Activated naive CD8-positive, alpha-beta T cell treated with anti-CD3 and anti-CD28 coated beads for 36 hours (primary cell): ENCODE data around the gene TBX5. TPM values are rescaled to one million over a fixed set of nuclear protein-coding genes. Genes with fewer than 3 reads are reported as not detected.
"Not testable (repeated sequence)": the region's sequence is repeated elsewhere in the genome, so short reads cannot be mapped to it uniquely, and the experiment has no call there.

ENCODE experiments used
- DNase-seq: peaks from one replicate; pipeline ENCODE4 v3.0.0; 2021
- H3K27ac Mint-ChIP-seq: one replicate; pipeline ENCODE4 v1.8.0; 2022; ENCODE audit warnings: mild to moderate bottlenecking, moderate library complexity, mixed read lengths
- H3K27me3 Mint-ChIP-seq: one replicate; pipeline ENCODE4 v1.8.0; 2022; ENCODE audit warnings: mild to moderate bottlenecking, mixed read lengths
- H3K36me3 Mint-ChIP-seq: one replicate; pipeline ENCODE4 v1.8.0; 2021; ENCODE audit warnings: mild to moderate bottlenecking, mixed read lengths
- H3K4me1 Mint-ChIP-seq: one replicate; pipeline ENCODE4 v1.8.0; 2021; ENCODE audit warnings: mixed read lengths
- H3K4me3 Mint-ChIP-seq: one replicate; pipeline ENCODE4 v1.8.0; 2022; ENCODE audit warnings: mild to moderate bottlenecking, moderate library complexity, mixed read lengths
- H3K9me3 Mint-ChIP-seq: one replicate; pipeline ENCODE4 v1.8.0; 2022; ENCODE audit warnings: mixed read lengths
- total RNA-seq, 2 experiments: library from RNA; stranded (reverse); gene quantifications; one replicate each; pipeline ENCODE4 v1.2.3, GENCODE V29; 2021

TBX5 gene
- total RNA-seq, 2 experiments from 2014 or later: not detected

DNA sequence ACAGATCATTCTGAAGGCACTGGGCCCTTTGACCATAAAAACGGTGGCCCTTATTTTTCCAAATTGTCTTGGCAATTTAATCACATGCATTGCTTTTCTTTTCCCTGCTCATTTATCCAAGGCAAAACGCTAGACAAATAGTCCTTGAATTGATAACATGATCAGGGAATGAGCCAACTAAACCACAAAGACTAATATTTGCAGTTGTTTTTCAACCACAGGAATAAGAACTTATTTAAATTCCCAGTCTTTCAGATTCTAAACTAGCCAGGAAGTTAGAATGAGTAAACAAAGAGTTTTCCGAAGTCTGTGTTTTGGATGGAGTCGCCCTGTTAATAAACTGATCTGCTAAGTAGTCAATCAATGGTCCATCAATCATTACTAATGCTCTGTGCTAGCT, 14.9 kb downstream of the TBX5 start:
- peaks cover 54% of the 10 kb centered on the region for H3K27me3 Mint-ChIP-seq
- no peaks in the 10 kb centered on the region for H3K4me1 Mint-ChIP-seq
- no peak overlapping the region for H3K27ac Mint-ChIP-seq
- H3K4me3 Mint-ChIP-seq: no peak overlapping the region
- H3K36me3 Mint-ChIP-seq: no peaks in the 10 kb centered on the region
- no peak for DNase-seq
- no peaks in the 10 kb centered on the region for H3K9me3 Mint-ChIP-seq

GRCh38 chr12:114384739-114385138, 21.2 kb downstream of the TBX5 start:
- no peak for DNase-seq
- H3K4me1 Mint-ChIP-seq: no peaks in the 10 kb centered on the region
- H3K27ac Mint-ChIP-seq: no peak overlapping the region
- H3K9me3 Mint-ChIP-seq: no peaks in the 10 kb centered on the region
- no peaks in the 10 kb centered on the region for H3K36me3 Mint-ChIP-seq
- H3K4me3 Mint-ChIP-seq: no peak overlapping the region
- peaks cover 19% of the 10 kb centered on the region for H3K27me3 Mint-ChIP-seq

DNA sequence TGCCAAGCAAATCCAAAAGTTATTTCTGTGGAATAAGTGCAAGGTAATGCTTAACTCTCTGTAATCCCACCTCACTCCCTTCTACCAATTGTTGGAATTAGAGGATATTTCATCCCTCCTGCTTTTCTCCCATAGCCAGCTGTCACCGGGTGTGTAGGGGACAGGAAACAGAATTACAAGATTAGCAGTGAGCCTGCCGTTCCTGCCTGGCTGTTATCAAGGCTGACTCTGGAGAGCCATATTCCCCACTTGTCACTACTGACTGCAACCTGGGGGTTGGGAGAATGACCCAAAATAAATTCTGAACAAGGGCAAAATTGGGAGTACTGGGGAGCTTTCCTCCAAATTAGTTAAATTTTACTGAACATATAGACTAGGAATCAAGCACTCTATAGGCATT, 24.8 kb downstream of the TBX5 start:
- no peak overlapping the region for H3K27ac Mint-ChIP-seq
- H3K4me3 Mint-ChIP-seq: no peak overlapping the region
- no peak for DNase-seq
- H3K9me3 Mint-ChIP-seq: no peaks in the 10 kb centered on the region
- peaks cover 17% of the 10 kb centered on the region for H3K27me3 Mint-ChIP-seq
- no peaks in the 10 kb centered on the region for H3K4me1 Mint-ChIP-seq
- H3K36me3 Mint-ChIP-seq: no peaks in the 10 kb centered on the region

DNA sequence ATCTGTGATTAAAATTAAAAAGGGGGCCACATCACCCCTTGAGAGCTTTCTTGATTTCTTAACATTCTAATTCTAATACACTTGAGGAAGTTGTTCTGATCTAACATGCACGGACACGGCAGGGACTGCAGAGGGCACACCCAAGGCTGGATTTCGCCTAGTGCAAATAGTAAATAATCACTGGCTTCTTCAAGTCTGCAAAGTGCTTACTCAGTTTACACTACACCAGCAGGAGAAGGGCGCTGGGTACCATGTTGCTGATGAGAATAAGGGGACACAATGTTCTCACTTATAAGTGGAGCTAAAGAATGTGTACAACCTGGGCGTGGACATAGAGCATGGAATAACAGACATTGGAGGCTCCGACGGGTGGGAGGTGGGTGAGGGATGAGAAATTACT, 34.2 kb downstream of the TBX5 start:
- Mint-ChIP-seq H3K27me3 (peaks cover 9% of the 10 kb centered on the region), H3K4me1 (no peaks in the 10 kb centered on the region), H3K9me3 (no peaks in the 10 kb centered on the region), H3K4me3 (no peak overlapping the region), H3K27ac (no peak overlapping the region), H3K36me3 (no peaks in the 10 kb centered on the region)
- no peak for DNase-seq

- no peaks in the 10 kb centered on the region for H3K9me3 Mint-ChIP-seq
- no peaks in the 10 kb centered on the region for H3K36me3 Mint-ChIP-seq
- peaks cover 9% of the 10 kb centered on the region for H3K27me3 Mint-ChIP-seq
- no peak for DNase-seq
- no peak overlapping the region for H3K4me3 Mint-ChIP-seq
- no peak overlapping the region for H3K27ac Mint-ChIP-seq
- H3K4me1 Mint-ChIP-seq: no peaks in the 10 kb centered on the region
Measured at GRCh38 chr12:114371250-114371649, 34.7 kb downstream of the TBX5 start.

GRCh38 chr12:114368685-114369452, 37.1 kb downstream of the TBX5 start:
- Mint-ChIP-seq H3K36me3 (no peaks in the 10 kb centered on the region), H3K4me1 (no peaks in the 10 kb centered on the region), H3K27me3 (peaks cover 4% of the 10 kb centered on the region), H3K9me3 (peaks cover 3% of the 10 kb centered on the region), H3K4me3 (no peak overlapping the region), H3K27ac (no peak overlapping the region)
- no peak for DNase-seq

DNA sequence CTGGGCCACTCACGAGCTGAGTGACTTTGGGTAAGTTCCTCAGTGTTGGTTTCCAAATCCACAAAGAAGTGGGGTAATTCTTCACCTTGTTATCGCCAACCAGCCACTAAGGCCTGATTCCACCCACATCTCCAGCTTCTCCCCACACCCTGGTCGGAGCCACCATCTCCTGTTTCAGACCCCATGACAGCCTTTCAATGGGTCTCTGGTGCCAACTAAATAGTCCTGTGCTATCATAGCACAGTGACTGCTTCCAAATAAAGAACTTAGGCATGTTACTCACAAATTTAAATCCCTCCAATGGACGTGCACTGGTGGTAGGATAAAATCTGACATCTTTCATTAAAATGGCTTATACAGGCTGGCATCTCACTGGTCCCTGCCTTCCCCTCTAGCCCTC, 44.0 kb downstream of the TBX5 start:
- no peaks in the 10 kb centered on the region for H3K4me1 Mint-ChIP-seq
- H3K4me3 Mint-ChIP-seq: no peak overlapping the region
- no peaks in the 10 kb centered on the region for H3K36me3 Mint-ChIP-seq
- H3K27me3 Mint-ChIP-seq: peaks cover 5% of the 10 kb centered on the region
- no peak overlapping the region for H3K27ac Mint-ChIP-seq
- H3K9me3 Mint-ChIP-seq: peaks cover 3% of the 10 kb centered on the region
- no peak for DNase-seq

DNA sequence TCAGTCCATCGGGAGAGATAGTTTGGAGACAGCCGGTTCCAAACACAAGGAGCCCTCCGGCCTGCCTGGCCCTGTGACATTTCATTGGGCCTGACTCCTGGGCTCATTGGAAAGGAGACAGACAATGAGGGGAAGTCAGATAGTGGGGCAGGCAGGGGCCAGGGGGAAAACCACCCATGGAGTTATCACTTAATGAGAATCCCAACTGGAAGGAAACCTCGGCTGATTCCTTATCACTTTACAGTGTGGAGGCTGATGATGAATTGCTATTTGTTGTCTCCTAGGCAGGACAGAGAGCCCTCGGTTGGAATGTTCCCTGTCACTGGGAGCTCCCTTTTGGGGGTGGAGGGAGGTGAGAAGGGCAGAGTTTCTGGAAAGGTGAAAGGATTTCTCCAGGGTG, 44.4 kb downstream of the TBX5 start:
- H3K4me1 Mint-ChIP-seq: no peaks in the 10 kb centered on the region

DNA sequence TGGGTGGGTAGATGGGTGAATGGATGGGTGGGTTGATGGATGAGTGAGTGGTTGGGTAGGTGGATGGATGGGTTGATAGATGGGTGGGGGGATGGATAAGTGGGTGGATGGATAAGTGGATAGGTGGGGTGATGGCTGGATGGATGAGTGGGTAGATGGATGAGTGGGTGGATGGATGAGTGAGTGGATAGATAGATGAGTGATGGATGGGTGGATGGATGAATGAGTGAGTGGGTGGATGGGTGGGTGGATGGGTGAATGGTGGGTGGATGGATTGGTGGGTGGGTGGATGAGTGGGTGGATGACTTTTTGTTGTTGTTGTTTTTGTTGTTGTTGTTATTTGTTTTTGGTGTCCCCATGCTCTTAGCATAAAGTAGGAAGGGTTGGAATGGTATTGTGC, 45.5 kb downstream of the TBX5 start:
- Mint-ChIP-seq H3K36me3 (no peaks in the 10 kb centered on the region), H3K9me3 (no peaks in the 10 kb centered on the region), H3K27me3 (peaks cover 12% of the 10 kb centered on the region), H3K4me3 (no peak overlapping the region), H3K27ac (no peak overlapping the region), H3K4me1 (no peaks in the 10 kb centered on the region)
- no peak for DNase-seq

More for the DNA sequence above, 44.4 kb downstream of the TBX5 start:
- Mint-ChIP-seq H3K27ac (no peak overlapping the region), H3K4me3 (no peak overlapping the region), H3K36me3 (no peaks in the 10 kb centered on the region), H3K27me3 (peaks cover 5% of the 10 kb centered on the region), H3K9me3 (peaks cover 3% of the 10 kb centered on the region)
- DNase-seq: no peak

DNA sequence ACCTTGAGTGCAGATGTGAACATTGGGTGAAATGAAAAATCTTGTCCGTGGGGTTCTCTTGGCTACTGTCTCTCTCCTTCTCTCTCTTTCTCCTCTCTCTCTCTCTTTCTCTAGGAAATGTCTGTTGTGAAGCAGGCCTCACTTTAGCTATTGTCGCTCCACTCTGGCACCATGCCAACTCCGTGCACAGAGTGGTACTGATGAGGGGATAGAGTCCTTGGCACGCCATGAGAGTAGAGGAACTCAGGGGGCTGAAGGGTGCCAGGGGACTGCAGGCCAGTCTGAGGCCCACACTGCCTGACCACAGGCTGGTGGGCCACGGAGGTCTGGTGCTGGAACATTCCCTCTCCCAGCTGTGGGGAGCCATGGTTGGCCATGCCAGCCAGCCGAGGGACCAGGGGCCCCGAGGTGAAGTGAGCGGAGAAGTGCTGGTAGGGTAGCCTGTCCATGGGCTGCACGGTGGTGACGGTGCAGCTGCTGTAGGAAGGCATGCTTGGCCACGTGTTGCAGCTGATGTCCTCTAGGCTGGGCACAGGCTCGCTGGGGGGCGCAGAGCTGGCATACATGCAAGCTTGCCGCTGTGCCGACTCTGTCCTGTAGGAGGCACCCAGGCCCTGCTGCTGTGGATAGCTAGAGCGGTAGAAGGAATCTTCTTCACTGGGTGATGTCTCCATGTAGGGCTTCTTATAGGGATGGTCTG, 50.4 kb downstream of the TBX5 start:
- Mint-ChIP-seq H3K27me3 (peaks cover 30% of the 10 kb centered on the region), H3K27ac (no peak overlapping the region), H3K9me3 (no peaks in the 10 kb centered on the region), H3K4me1 (no peaks in the 10 kb centered on the region), H3K36me3 (no peaks in the 10 kb centered on the region), H3K4me3 (no peak overlapping the region)
- DNase-seq: no peak

DNA sequence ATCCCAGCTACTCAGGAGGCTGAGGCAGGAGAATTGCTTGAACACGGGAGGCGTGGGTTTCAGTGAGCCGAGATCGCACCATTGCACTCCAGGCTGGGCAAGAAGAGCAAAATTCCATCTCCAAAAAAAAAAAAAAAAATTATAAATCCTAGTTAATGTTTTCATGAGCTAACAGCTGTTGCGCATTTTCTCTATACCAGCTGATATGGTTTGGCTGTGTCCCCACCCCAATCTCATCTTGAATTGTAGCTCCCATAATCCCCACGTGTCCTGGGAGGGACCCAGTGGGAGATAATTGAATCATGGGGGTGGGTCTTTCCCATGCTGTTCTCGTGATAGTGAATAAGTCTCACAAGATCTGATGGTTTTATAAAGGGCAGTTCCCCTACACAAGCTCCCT, 56.7 kb downstream of the TBX5 start:
- not testable (repeated sequence) for H3K27ac Mint-ChIP-seq, H3K4me1 Mint-ChIP-seq, H3K36me3 Mint-ChIP-seq, H3K4me3 Mint-ChIP-seq, H3K9me3 Mint-ChIP-seq, DNase-seq
- peaks cover 14% of the 10 kb centered on the region for H3K27me3 Mint-ChIP-seq

DNA sequence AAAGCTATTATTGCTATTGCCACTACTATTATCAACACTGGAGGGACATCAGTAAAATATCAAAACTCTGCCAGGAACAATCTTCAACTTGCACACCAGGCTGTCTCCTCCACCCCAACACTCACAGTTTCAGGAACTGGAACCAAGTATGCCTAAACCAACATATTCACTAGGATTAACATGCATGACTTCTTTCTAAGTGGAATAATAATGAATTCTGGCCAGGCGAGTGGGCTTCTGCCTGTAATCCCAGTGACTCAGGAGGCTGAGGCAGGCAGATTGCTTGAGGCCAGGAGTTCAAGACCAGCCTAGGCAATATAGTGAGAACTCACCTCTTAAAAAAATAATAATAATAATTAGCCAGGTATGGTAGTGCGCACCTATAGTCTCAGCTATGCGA, 58.1 kb downstream of the TBX5 start:
- Mint-ChIP-seq H3K36me3 (no peaks in the 10 kb centered on the region), H3K4me1 (no peaks in the 10 kb centered on the region), H3K27ac (no peak overlapping the region), H3K4me3 (no peak overlapping the region), H3K27me3 (peaks cover 7% of the 10 kb centered on the region), H3K9me3 (peaks cover 3% of the 10 kb centered on the region)
- no peak for DNase-seq

- Mint-ChIP-seq H3K9me3 (peaks cover 3% of the 10 kb centered on the region), H3K4me3 (no peak overlapping the region), H3K27me3 (peaks cover 13% of the 10 kb centered on the region), H3K4me1 (no peaks in the 10 kb centered on the region), H3K36me3 (no peaks in the 10 kb centered on the region), H3K27ac (no peak overlapping the region)
- no peak for DNase-seq
Measured at GRCh38 chr12:114344831-114345230, 61.1 kb downstream of the TBX5 start.

DNA sequence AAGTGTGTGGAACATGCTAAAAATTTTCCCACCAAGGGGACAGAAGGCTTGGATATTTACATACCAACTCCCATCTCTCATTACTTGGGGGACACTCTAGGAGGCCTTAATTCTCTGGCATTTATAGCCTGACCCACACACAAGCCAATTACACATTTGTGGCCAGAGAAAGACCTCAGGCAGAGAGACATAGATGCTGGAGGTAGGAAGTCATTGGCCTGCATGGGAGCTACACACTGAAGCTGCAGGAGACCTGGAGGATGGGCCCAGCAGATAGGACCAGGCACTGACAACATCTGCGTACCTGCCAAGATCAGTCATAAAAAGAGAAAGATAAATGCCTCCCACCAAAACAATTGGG, 61.7 kb downstream of the TBX5 start:
- DNase-seq: no peak
- Mint-ChIP-seq H3K4me3 (no peak overlapping the region), H3K36me3 (no peaks in the 10 kb centered on the region), H3K4me1 (no peaks in the 10 kb centered on the region), H3K27me3 (peaks cover 13% of the 10 kb centered on the region), H3K9me3 (peaks cover 3% of the 10 kb centered on the region), H3K27ac (no peak overlapping the region)

- Mint-ChIP-seq H3K27ac (no peak overlapping the region), H3K9me3 (peaks cover 2% of the 10 kb centered on the region), H3K4me3 (no peak overlapping the region), H3K4me1 (no peaks in the 10 kb centered on the region), H3K27me3 (peaks cover 19% of the 10 kb centered on the region), H3K36me3 (no peaks in the 10 kb centered on the region)
- DNase-seq: no peak
Measured at GRCh38 chr12:114343585-114344302, 62.2 kb downstream of the TBX5 start.
